ENCODE data around the gene NUP210L.

- TF ChIP-seq POLR2A (IDR thresholded peaks at IDR 0.05; ENCODE audit: low read length) (no peak), GATA1 (IDR thresholded peaks at IDR 0.05; ENCODE audit: low read depth, low read length) (no peak)
Measured at GRCh38 chr1:153976819-153977249, 178.0 kb downstream of the NUP210L start.
